Inferior parietal cortex (tissue), 1 donor: Measurements from ENCODE around the gene OR10H3.

ENCODE experiments used
- DNase-seq: peaks from one replicate; pipeline ENCODE4 v3.0.0-alpha.2; 2016; ENCODE audit errors: extremely low spot score

Gene OR10H3

GRCh38 chr19:15776991-15777970 is 39.5 kb downstream of the OR10H3 start:
- no peak for DNase-seq

- peak; percentile 65 for DNase-seq
Observed at GRCh38 chr19:15779756-15780476, 42.1 kb downstream of the OR10H3 start.

- peak; percentile 7 for DNase-seq
Observed at GRCh38 chr19:15780610-15781418, 43.0 kb downstream of the OR10H3 start.

GRCh38 chr19:15781661-15782060 is 43.9 kb downstream of the OR10H3 start:
- no peak for DNase-seq

GRCh38 chr19:15782211-15782610 is 44.4 kb downstream of the OR10H3 start:
- DNase-seq = no peak

- peak; percentile 4 for DNase-seq
Observed at GRCh38 chr19:15782896-15783295, 45.1 kb downstream of the OR10H3 start.

- no peak for DNase-seq
Observed at GRCh38 chr19:15787611-15788155, 49.9 kb downstream of the OR10H3 start, which contains the start of gene OR10H5. TSS of gene OR10H5 (plus strand) at chr19:15787661. CDS start at chr19:15794049, 6,388 bp downstream.

GRCh38 chr19:15788594-15789270 is 50.9 kb downstream of the OR10H3 start:
- DNase-seq = no peak

GRCh38 chr19:15790096-15790495 is 52.3 kb downstream of the OR10H3 start:
- no peak for DNase-seq
